ENCODE measurements around the gene FOXO6.

The FOXO6 gene

DNA sequence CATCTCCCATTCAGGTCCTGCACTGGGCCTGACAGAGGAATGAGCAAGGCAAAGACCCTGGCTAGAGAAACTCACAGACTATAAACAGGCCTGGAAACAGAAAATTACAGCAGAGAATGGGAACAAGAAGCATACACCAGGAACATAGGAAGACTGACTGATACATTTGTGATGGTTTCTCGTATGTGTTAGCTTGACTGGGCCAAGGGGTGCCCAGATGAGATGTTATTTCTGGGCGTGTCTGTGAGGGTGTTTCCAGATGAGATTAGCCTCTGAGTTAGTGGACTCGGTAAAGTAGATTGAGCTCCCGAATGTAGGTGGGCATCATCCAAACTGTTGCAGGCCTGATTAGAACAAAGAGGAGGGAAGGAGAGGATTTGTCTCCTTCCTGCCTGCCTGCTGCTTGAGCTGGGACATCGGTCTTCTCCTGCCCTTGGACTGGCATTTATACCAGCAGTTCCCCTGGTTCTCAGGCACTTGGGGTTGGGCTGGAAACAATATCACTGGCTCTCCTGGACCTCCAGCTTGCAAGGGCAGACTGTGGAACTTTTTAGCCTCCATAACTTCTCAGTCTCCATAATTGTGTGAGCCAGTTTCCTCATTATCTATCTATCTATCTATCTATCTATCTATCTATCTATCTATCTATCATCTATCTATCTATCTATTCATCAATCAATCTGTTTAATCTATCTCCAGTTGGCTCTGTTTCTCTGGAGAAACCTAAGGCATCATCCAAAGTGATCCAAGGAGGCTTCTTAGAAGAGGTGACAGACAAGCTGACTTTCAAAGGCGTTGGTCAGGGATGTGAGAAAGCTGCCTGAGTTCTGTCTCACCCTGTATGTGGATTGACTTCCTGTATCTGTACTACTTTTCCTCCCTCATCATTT lies 9.7 kb upstream of the FOXO6 start:
- TF ChIP-seq ISL1 (CRISPR knock-in tag; IDR thresholded peaks at IDR 0.05) (no peak), ARNTL (CRISPR knock-in tag; IDR thresholded peaks at IDR 0.05; ENCODE audit: borderline replicate concordance, low read depth) (no peak), OSR1 (CRISPR knock-in tag; IDR thresholded peaks at IDR 0.05) (no peak), ESRRG (CRISPR knock-in tag; IDR thresholded peaks at IDR 0.05) (no peak), PPARA (CRISPR knock-in tag; IDR thresholded peaks at IDR 0.05; ENCODE audit: borderline replicate concordance) (no peak), TOX (CRISPR knock-in tag; IDR thresholded peaks at IDR 0.05; ENCODE audit: borderline replicate concordance) (no peak), RARB (CRISPR knock-in tag; IDR thresholded peaks at IDR 0.05) (no peak), CREB5 (CRISPR knock-in tag; IDR thresholded peaks at IDR 0.05; ENCODE audit: low read depth) (no peak), ZNF8 (CRISPR knock-in tag; IDR thresholded peaks at IDR 0.05) (no peak), BACH2 (CRISPR knock-in tag; IDR thresholded peaks at IDR 0.05; ENCODE audit: borderline replicate concordance) (no peak), TCF4 (CRISPR knock-in tag; IDR thresholded peaks at IDR 0.05; ENCODE audit: borderline replicate concordance) (no peak), ZFP3 (CRISPR knock-in tag; IDR thresholded peaks at IDR 0.05) (no peak), SNAI2 (CRISPR knock-in tag; IDR thresholded peaks at IDR 0.05) (no peak), GLIS3 (CRISPR knock-in tag; IDR thresholded peaks at IDR 0.05) (no peak), ZFP30 (CRISPR knock-in tag; IDR thresholded peaks at IDR 0.05) (no peak), CSDC2 (CRISPR knock-in tag; IDR thresholded peaks at IDR 0.05) (no peak)
- TF ChIP-seq, protein P1, sequence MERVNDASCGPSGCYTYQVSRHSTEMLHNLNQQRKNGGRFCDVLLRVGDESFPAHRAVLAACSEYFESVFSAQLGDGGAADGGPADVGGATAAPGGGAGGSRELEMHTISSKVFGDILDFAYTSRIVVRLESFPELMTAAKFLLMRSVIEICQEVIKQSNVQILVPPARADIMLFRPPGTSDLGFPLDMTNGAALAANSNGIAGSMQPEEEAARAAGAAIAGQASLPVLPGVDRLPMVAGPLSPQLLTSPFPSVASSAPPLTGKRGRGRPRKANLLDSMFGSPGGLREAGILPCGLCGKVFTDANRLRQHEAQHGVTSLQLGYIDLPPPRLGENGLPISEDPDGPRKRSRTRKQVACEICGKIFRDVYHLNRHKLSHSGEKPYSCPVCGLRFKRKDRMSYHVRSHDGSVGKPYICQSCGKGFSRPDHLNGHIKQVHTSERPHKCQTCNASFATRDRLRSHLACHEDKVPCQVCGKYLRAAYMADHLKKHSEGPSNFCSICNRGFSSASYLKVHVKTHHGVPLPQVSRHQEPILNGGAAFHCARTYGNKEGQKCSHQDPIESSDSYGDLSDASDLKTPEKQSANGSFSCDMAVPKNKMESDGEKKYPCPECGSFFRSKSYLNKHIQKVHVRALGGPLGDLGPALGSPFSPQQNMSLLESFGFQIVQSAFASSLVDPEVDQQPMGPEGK (CRISPR knock-in tag; IDR thresholded peaks at IDR 0.05; ENCODE audit: borderline replicate concordance) = no peak
- TF ChIP-seq, protein P2, sequence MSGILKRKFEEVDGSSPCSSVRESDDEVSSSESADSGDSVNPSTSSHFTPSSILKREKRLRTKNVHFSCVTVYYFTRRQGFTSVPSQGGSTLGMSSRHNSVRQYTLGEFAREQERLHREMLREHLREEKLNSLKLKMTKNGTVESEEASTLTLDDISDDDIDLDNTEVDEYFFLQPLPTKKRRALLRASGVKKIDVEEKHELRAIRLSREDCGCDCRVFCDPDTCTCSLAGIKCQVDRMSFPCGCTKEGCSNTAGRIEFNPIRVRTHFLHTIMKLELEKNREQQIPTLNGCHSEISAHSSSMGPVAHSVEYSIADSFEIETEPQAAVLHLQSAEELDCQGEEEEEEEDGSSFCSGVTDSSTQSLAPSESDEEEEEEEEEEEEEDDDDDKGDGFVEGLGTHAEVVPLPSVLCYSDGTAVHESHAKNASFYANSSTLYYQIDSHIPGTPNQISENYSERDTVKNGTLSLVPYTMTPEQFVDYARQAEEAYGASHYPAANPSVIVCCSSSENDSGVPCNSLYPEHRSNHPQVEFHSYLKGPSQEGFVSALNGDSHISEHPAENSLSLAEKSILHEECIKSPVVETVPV (CRISPR knock-in tag; IDR thresholded peaks at IDR 0.05) = no peak
- TF ChIP-seq, protein P3, sequence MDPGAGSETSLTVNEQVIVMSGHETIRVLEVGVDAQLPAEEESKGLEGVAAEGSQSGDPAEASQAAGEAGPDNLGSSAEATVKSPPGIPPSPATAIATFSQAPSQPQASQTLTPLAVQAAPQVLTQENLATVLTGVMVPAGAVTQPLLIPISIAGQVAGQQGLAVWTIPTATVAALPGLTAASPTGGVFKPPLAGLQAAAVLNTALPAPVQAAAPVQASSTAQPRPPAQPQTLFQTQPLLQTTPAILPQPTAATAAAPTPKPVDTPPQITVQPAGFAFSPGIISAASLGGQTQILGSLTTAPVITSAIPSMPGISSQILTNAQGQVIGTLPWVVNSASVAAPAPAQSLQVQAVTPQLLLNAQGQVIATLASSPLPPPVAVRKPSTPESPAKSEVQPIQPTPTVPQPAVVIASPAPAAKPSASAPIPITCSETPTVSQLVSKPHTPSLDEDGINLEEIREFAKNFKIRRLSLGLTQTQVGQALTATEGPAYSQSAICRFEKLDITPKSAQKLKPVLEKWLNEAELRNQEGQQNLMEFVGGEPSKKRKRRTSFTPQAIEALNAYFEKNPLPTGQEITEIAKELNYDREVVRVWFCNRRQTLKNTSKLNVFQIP (CRISPR knock-in tag; IDR thresholded peaks at IDR 0.05; ENCODE audit: borderline replicate concordance, low read depth) = no peak
- TF ChIP-seq, protein P4, sequence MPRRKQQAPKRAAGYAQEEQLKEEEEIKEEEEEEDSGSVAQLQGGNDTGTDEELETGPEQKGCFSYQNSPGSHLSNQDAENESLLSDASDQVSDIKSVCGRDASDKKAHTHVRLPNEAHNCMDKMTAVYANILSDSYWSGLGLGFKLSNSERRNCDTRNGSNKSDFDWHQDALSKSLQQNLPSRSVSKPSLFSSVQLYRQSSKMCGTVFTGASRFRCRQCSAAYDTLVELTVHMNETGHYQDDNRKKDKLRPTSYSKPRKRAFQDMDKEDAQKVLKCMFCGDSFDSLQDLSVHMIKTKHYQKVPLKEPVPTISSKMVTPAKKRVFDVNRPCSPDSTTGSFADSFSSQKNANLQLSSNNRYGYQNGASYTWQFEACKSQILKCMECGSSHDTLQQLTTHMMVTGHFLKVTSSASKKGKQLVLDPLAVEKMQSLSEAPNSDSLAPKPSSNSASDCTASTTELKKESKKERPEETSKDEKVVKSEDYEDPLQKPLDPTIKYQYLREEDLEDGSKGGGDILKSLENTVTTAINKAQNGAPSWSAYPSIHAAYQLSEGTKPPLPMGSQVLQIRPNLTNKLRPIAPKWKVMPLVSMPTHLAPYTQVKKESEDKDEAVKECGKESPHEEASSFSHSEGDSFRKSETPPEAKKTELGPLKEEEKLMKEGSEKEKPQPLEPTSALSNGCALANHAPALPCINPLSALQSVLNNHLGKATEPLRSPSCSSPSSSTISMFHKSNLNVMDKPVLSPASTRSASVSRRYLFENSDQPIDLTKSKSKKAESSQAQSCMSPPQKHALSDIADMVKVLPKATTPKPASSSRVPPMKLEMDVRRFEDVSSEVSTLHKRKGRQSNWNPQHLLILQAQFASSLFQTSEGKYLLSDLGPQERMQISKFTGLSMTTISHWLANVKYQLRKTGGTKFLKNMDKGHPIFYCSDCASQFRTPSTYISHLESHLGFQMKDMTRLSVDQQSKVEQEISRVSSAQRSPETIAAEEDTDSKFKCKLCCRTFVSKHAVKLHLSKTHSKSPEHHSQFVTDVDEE (CRISPR knock-in tag; IDR thresholded peaks at IDR 0.05) = no peak
- ATAC-seq = no peak

DNA sequence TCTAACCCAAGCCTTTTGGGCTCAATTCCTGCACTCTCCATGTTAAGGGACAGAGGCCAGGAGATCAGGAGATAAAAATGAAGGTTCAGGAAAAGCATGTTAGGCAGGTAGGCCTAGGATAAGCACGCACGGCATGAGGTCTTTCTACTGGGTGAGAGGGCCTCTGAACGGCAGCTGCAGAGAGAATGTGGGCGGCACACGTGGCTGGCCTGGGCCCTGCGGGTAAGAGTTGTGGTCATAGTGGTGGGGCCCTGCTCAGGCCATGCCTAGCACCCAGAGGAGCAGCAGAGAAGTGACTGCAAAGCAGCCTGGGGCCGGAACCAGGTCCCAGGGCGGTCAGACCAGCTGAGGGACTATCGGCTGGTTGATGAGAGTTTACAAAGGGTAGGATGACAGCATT lies 7.5 kb upstream of the FOXO6 start:
- no peak for ATAC-seq
- TF ChIP-seq ZNF565 (CRISPR knock-in tag; conservative IDR thresholded peaks at IDR 0.05; ENCODE audit: low read depth) (no peak), TCF4 (CRISPR knock-in tag; IDR thresholded peaks at IDR 0.05; ENCODE audit: borderline replicate concordance) (no peak), TOX (CRISPR knock-in tag; IDR thresholded peaks at IDR 0.05; ENCODE audit: borderline replicate concordance) (no peak), ZC3H10 (CRISPR knock-in tag; IDR thresholded peaks at IDR 0.05) (no peak), ZNF8 (CRISPR knock-in tag; IDR thresholded peaks at IDR 0.05) (no peak), ZNF70 (CRISPR knock-in tag; IDR thresholded peaks at IDR 0.05) (no peak), OSR1 (CRISPR knock-in tag; IDR thresholded peaks at IDR 0.05) (no peak), ESRRG (CRISPR knock-in tag; IDR thresholded peaks at IDR 0.05) (no peak), CREB5 (CRISPR knock-in tag; IDR thresholded peaks at IDR 0.05; ENCODE audit: low read depth) (no peak), SNAI2 (CRISPR knock-in tag; IDR thresholded peaks at IDR 0.05) (no peak)
- TF ChIP-seq, protein P4 (CRISPR knock-in tag; IDR thresholded peaks at IDR 0.05) = no peak
